ENCODE results near the gene TACC2. TPM values are rescaled to one million over a fixed set of nuclear protein-coding genes. Genes with fewer than 3 reads are reported as not detected.

Gene TACC2
- total RNA-seq, 6 experiments from 2014 or later, result 16.2 to 21.1 (median 18.8) TPM

GRCh38 chr10:122236690-122237306, 247.8 kb downstream of the TACC2 start:
- H3K27me3 ChIP-seq, result no peaks in the 10 kb centered on the region
- intact Hi-C loops (cut with DNase I), result no loop called here
- H3K36me3 ChIP-seq, result peaks cover 0 to 19% (median 4%) of the 10 kb centered on the region in 4 donors
- no peak for ATAC-seq
- H3K4me3 ChIP-seq, result no peak overlapping the region
- no peak for DNase-seq
- 100% methylated on average over 3 of the region's 5 CpGs for WGBS (ENCODE audit: insufficient coverage, low coverage, low lambda C conversion rate, missing lambda C conversion rate)
- no peaks in the 10 kb centered on the region for H3K9me3 ChIP-seq
- TF ChIP-seq POLR2A (IDR thresholded peaks at IDR 0.05), result no peak
- TF ChIP-seq CTCF (IDR thresholded peaks at IDR 0.05), result no peak
- H3K4me1 ChIP-seq, result no peaks in the 10 kb centered on the region
- no peak overlapping the region for H3K27ac ChIP-seq

GRCh38 chr10:122237331-122237990, 248.5 kb downstream of the TACC2 start:
- no peaks in the 10 kb centered on the region for H3K4me1 ChIP-seq
- H3K36me3 ChIP-seq, result peaks cover 0 to 25% (median 4%) of the 10 kb centered on the region in 4 donors
- ATAC-seq (no peak), DNase-seq (no peak)
- H3K27ac ChIP-seq, result no peak overlapping the region
- intact Hi-C loops (cut with DNase I), result no loop called here
- no peak for TF ChIP-seq CTCF (IDR thresholded peaks at IDR 0.05)
- no peak for TF ChIP-seq POLR2A (IDR thresholded peaks at IDR 0.05)
- no peaks in the 10 kb centered on the region for H3K27me3 ChIP-seq
- 85% methylated on average over 17 of the region's 17 CpGs for WGBS (ENCODE audit: insufficient coverage, low coverage, low lambda C conversion rate, missing lambda C conversion rate)
- H3K4me3 ChIP-seq, result no peak overlapping the region
- H3K9me3 ChIP-seq, result no peaks in the 10 kb centered on the region

- no peaks in the 10 kb centered on the region for H3K4me1 ChIP-seq
- DNase-seq (no peak), ATAC-seq (no peak)
- no peaks in the 10 kb centered on the region for H3K9me3 ChIP-seq
- intact Hi-C loops (cut with DNase I), result no loop called here
- H3K4me3 ChIP-seq, result no peak overlapping the region
- WGBS (ENCODE audit: insufficient coverage, low coverage, low lambda C conversion rate, missing lambda C conversion rate), result 96% methylated on average over 6 of the region's 10 CpGs
- no peak overlapping the region for H3K27ac ChIP-seq
- no peaks in the 10 kb centered on the region for H3K27me3 ChIP-seq
- TF ChIP-seq POLR2A (IDR thresholded peaks at IDR 0.05), result no peak
- TF ChIP-seq CTCF (IDR thresholded peaks at IDR 0.05), result no peak
- H3K36me3 ChIP-seq, result peaks cover 0 to 29% (median 4%) of the 10 kb centered on the region in 4 donors
These were observed 250.8 kb downstream of the TACC2 start for GRCh38 chr10:122239578-122240257.

GRCh38 chr10:122240401-122240800, 251.4 kb downstream of the TACC2 start:
- intact Hi-C loops (cut with DNase I), result no loop called here
- peaks cover 0 to 29% (median 4%) of the 10 kb centered on the region in 4 donors for H3K36me3 ChIP-seq

More at GRCh38 chr10:122240401-122240800, 251.4 kb downstream of the TACC2 start:
- no CpG with 5 or more reads among the region's 6 CpGs for WGBS (ENCODE audit: insufficient coverage, low coverage, low lambda C conversion rate, missing lambda C conversion rate)
- Histone ChIP-seq H3K27ac (no peak overlapping the region), H3K4me1 (no peaks in the 10 kb centered on the region), H3K9me3 (no peaks in the 10 kb centered on the region), H3K4me3 (no peak overlapping the region), H3K27me3 (no peaks in the 10 kb centered on the region)
- no peak for TF ChIP-seq CTCF (IDR thresholded peaks at IDR 0.05)
- TF ChIP-seq POLR2A (IDR thresholded peaks at IDR 0.05), result no peak
- DNase-seq, result no peak
- no peak for ATAC-seq
